Astrocyte (in vitro differentiated cells and primary cell): ENCODE results near the gene COLEC11. TPM values are rescaled to one million over a fixed set of nuclear protein-coding genes. Genes with fewer than 3 reads are reported as not detected.

Experiments used
- DNase-seq: peaks from one replicate; pipeline ENCODE4 v3.0.0-alpha.2; 2010; ENCODE audit warnings: low read depth
- FAIRE-seq: peaks from 2 replicates; lab custom pipeline; 2011; peaks lifted over from hg19 to GRCh38; lab: Jason Lieb, UNC
- H2AFZ ChIP-seq: 2 replicates; pipeline ENCODE4 v1.6.0; 2012; ENCODE audit warnings: low read depth, low read length, inconsistent platforms
- H3K27ac ChIP-seq: 2 replicates; pipeline ENCODE4 v1.5.1; 2011; ENCODE audit warnings: low read depth, low read length, inconsistent platforms
- H3K27me3 ChIP-seq: 2 replicates; pipeline ENCODE4 v1.6.0; 2011; ENCODE audit warnings: low read length, inconsistent platforms; ENCODE audit not compliant: insufficient read depth
- H3K36me3 ChIP-seq: 2 replicates; pipeline ENCODE4 v1.5.1; 2011; ENCODE audit warnings: low read length, inconsistent platforms; ENCODE audit not compliant: insufficient read depth
- H3K4me1 ChIP-seq: 2 replicates; pipeline ENCODE4 v1.5.1; 2011; ENCODE audit warnings: low read length, inconsistent platforms; ENCODE audit not compliant: insufficient read depth
- H3K4me2 ChIP-seq: 2 replicates; pipeline ENCODE4 v1.6.0; 2012; ENCODE audit warnings: low read length, inconsistent platforms
- H3K4me3 ChIP-seq: 2 replicates; pipeline ENCODE4 v1.5.1; 2011; ENCODE audit warnings: low read depth, mild to moderate bottlenecking, low read length, inconsistent platforms; ENCODE audit not compliant: insufficient read depth
- H3K79me2 ChIP-seq: 2 replicates; pipeline ENCODE4 v1.6.0; 2012; ENCODE audit warnings: mild to moderate bottlenecking, low read length, inconsistent platforms; ENCODE audit not compliant: insufficient read depth
- H3K9ac ChIP-seq: 2 replicates; pipeline ENCODE4 v1.6.0; 2012; ENCODE audit warnings: mild to moderate bottlenecking, low read length, inconsistent platforms
- H3K9me3 ChIP-seq: 2 replicates; pipeline ENCODE4 v1.5.1; 2012; ENCODE audit warnings: low read depth, mild to moderate bottlenecking, low read length, inconsistent platforms; ENCODE audit not compliant: insufficient read depth
- H4K20me1 ChIP-seq: 2 replicates; pipeline ENCODE4 v1.6.0; 2012; ENCODE audit warnings: low read length, inconsistent platforms; ENCODE audit not compliant: insufficient read depth
- H3K27ac Mint-ChIP-seq: one replicate; pipeline ENCODE4 v1.8.0; 2021; ENCODE audit warnings: mild to moderate bottlenecking, mixed read lengths; ENCODE audit not compliant: unreplicated experiment
- H3K27me3 Mint-ChIP-seq: one replicate; pipeline ENCODE4 v1.8.0; 2021; ENCODE audit warnings: low read depth, mixed read lengths; ENCODE audit not compliant: unreplicated experiment
- H3K36me3 Mint-ChIP-seq: one replicate; pipeline ENCODE4 v1.8.0; 2021; ENCODE audit warnings: low read depth, mixed read lengths; ENCODE audit not compliant: unreplicated experiment
- H3K4me1 Mint-ChIP-seq: one replicate; pipeline ENCODE4 v1.8.0; 2021; ENCODE audit warnings: low read depth, mixed read lengths; ENCODE audit not compliant: unreplicated experiment
- H3K4me3 Mint-ChIP-seq: one replicate; pipeline ENCODE4 v1.8.0; 2021; ENCODE audit warnings: mild to moderate bottlenecking, moderate library complexity, mixed read lengths; ENCODE audit not compliant: unreplicated experiment
- H3K9me3 Mint-ChIP-seq: one replicate; pipeline ENCODE4 v1.8.0; 2021; ENCODE audit warnings: mild to moderate bottlenecking, mixed read lengths; ENCODE audit not compliant: unreplicated experiment
- EZH2 ChIP-seq: IDR thresholded peaks from 2 replicates; pipeline ENCODE4 v1.6.1; 2012; ENCODE audit warnings: mild to moderate bottlenecking, low read length, inconsistent platforms; ENCODE audit not compliant: insufficient read depth
- total RNA-seq: library from RNA; stranded (reverse); gene quantifications from 2 replicates; pipeline ENCODE4 v1.2.1, GENCODE V29; 2021
- TF ChIP-seq, protein P1 (sequence below): IDR thresholded peaks from 2 replicates; pipeline ENCODE4 v1.5.1; 2011; ENCODE audit warnings: low read depth, mild to moderate bottlenecking, inconsistent platforms, low read length, moderate library complexity; ENCODE audit not compliant: insufficient read depth

Gene COLEC11
- total RNA-seq, 1 donor from 2014 or later, result not detected

DNA sequence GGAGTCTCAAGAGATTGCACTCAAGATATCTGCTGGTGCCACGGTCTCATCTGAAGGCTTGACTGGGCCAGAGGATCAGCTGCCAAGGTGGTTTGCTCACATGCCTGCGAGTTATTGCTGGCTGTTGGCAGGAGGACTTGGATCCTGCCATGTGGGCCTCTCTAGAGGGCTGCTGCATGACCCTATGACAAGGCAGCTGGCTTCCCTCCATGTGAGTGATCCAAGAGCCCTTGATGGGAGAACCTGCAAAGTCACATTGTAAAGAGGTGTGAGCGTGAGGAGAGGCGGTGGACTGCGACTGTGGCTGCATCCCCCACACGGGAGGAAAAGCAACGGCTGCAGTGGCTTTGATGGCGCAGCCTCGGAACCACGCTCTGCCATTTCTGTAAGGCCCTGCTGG lies 59.1 kb downstream of the COLEC11 start:
- Histone ChIP-seq H3K27ac (no peak overlapping the region), H3K36me3 (no peaks in the 10 kb centered on the region), H3K4me3 (no peak overlapping the region), H3K4me2 (no peak overlapping the region), H3K9me3 (no peaks in the 10 kb centered on the region), H2AFZ (no peak overlapping the region), H3K27me3 (peaks cover 5% of the 10 kb centered on the region), H4K20me1 (no peaks in the 10 kb centered on the region), H3K4me1 (peaks cover 10% of the 10 kb centered on the region), H3K9ac (no peak overlapping the region), H3K79me2 (no peaks in the 10 kb centered on the region)
- H3K27ac Mint-ChIP-seq, result no peak overlapping the region
- H3K4me1 Mint-ChIP-seq, result peaks cover 14% of the 10 kb centered on the region
- H3K9me3 Mint-ChIP-seq, result peaks cover 2% of the 10 kb centered on the region
- H3K27me3 Mint-ChIP-seq, result peaks cover 6% of the 10 kb centered on the region
- FAIRE-seq (no peak), DNase-seq (no peak)
- no peaks in the 10 kb centered on the region for H3K36me3 Mint-ChIP-seq
- no peak for TF ChIP-seq EZH2
- TF ChIP-seq, protein P1, sequence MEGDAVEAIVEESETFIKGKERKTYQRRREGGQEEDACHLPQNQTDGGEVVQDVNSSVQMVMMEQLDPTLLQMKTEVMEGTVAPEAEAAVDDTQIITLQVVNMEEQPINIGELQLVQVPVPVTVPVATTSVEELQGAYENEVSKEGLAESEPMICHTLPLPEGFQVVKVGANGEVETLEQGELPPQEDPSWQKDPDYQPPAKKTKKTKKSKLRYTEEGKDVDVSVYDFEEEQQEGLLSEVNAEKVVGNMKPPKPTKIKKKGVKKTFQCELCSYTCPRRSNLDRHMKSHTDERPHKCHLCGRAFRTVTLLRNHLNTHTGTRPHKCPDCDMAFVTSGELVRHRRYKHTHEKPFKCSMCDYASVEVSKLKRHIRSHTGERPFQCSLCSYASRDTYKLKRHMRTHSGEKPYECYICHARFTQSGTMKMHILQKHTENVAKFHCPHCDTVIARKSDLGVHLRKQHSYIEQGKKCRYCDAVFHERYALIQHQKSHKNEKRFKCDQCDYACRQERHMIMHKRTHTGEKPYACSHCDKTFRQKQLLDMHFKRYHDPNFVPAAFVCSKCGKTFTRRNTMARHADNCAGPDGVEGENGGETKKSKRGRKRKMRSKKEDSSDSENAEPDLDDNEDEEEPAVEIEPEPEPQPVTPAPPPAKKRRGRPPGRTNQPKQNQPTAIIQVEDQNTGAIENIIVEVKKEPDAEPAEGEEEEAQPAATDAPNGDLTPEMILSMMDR, result no peak
- H3K4me3 Mint-ChIP-seq, result no peak overlapping the region

DNA sequence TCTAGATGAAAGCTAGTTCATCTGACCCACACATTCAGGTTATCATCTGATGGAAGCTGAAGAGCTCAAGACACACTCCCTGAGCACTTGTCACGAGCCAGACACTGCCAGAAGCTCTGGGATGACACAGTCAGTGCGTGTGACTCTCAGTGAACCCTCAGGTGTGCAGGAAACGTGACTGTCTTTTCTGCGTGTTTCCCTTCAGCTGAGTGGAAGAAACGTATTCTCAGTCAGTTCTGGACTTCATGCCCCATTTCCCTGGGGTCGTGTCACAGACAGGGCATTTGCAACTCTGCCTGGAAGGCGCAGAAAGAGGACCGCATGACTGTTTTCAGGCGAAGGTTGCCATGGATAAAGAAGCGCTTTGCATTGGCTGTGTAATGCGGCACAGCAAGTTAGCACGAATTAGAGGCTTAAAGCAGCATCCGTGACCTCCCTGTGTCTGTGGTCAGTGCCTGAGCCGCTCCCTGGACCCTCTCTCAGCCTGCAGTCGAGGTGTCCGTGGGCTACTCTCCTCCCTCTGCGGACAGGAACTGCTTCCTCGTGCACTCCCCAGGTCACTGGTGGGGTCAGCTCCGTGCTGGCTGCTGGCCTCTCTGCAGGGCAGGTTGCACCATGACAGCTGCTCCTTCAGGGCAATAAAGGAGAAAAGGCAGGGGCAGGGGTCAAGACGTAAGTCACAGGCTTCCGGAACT lies 59.8 kb downstream of the COLEC11 start:
- Mint-ChIP-seq H3K27me3 (peaks cover 6% of the 10 kb centered on the region), H3K27ac (no peak overlapping the region), H3K4me1 (peaks cover 19% of the 10 kb centered on the region), H3K9me3 (peaks cover 2% of the 10 kb centered on the region), H3K36me3 (no peaks in the 10 kb centered on the region), H3K4me3 (no peak overlapping the region)
- H4K20me1 ChIP-seq, result no peaks in the 10 kb centered on the region
- no peak overlapping the region for H3K4me3 ChIP-seq
- H3K36me3 ChIP-seq, result no peaks in the 10 kb centered on the region
- H2AFZ ChIP-seq, result no peak overlapping the region
- no peak for TF ChIP-seq EZH2
- TF ChIP-seq, protein P1, result no peak
- peaks cover 10% of the 10 kb centered on the region for H3K4me1 ChIP-seq
- H3K27ac ChIP-seq, result no peak overlapping the region
- no peak for FAIRE-seq
- no peak overlapping the region for H3K9ac ChIP-seq
- H3K9me3 ChIP-seq, result no peaks in the 10 kb centered on the region
- DNase-seq, result no peak
- no peak overlapping the region for H3K4me2 ChIP-seq
- H3K27me3 ChIP-seq, result peaks cover 5% of the 10 kb centered on the region
- no peaks in the 10 kb centered on the region for H3K79me2 ChIP-seq
